Measurements from ENCODE around the gene UBASH3A.

The UBASH3A gene

DNA sequence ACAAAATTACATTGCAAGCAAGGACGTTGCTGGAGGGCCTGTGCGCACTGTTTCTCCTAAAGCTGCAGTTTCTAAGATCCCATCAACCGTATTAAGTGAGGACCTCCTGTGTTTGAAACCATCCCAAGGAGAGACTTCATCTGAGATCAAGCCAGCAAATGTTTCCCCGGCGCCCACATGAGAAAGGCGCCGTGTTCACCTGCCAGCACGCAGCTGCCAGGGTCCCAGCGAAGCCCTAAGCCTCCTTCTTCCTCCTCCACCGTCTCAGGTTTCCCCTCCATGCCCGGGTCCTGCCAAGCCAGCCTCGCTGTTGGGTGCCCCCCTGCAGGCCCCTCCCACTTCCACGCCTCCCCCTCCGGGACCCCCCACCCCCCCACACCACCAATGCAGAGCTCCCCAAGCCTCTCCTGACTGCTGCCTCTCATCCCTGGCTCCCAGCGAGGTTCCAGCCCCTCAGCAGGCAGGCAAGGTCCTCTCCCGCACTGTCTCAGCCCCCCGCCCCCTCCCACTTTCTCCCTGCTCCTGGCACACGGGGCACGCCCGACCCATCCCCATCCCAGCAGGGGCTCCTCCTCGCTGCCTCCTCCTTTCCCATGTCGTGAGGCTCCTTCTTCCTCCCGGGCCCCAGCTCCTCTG lies 28.7 kb upstream of the UBASH3A start:
- H3K14ac ChIP-seq (ENCODE audit: low read length) = peak overlapping the region; percentile 38
- no peaks in the 10 kb centered on the region for H3K9me3 ChIP-seq (replicated peaks in 1 of 2; ENCODE audit: control insufficient read depth in 2 of 2, insufficient read depth in 1 of 2, low read depth in 1 of 2, low read length in 2 of 2)
- peaks cover 0 to 4% of the 10 kb centered on the region in 2 donors for H3K4me1 ChIP-seq (ENCODE audit: control insufficient read depth in 2 of 2, insufficient read depth in 1 of 2, low read depth in 1 of 2, low read length in 2 of 2)
- H2BK5ac ChIP-seq (ENCODE audit: low read length) = no peak overlapping the region
- no peak overlapping the region for H2BK120ac ChIP-seq (ENCODE audit: low read depth, low read length)
- H3K79me1 ChIP-seq (ENCODE audit: low read depth, low read length) = no peaks in the 10 kb centered on the region
- peak overlapping the region; percentile 50 for H3K9ac ChIP-seq (ENCODE audit: low read depth, low read length, poor library complexity)
- peak overlapping the region; percentile 28 for H3K4ac ChIP-seq (ENCODE audit: low read length)
- peak overlapping the region; percentile 84 for H3K18ac ChIP-seq (ENCODE audit: low read length)
- no peak overlapping the region for H2BK15ac ChIP-seq (ENCODE audit: low read length)
- H3K36me3 ChIP-seq (replicated peaks in 1 of 2; ENCODE audit: control insufficient read depth in 2 of 2, insufficient read depth in 2 of 2, low read length in 2 of 2) = no peaks in the 10 kb centered on the region
- no peak overlapping the region for H3K27ac ChIP-seq (replicated peaks; ENCODE audit: low read length)
- no CpG with 5 or more reads among the region's 23 CpGs for WGBS, 2 donors (ENCODE audit: extremely low coverage in 2 of 2, insufficient read length in 2 of 2, insufficient replicate concordance in 1 of 2)
- H3K27me3 ChIP-seq (ENCODE audit: control insufficient read depth in 3 of 3, insufficient read depth in 3 of 3, low read depth in 1 of 3, low read length in 3 of 3) = peaks cover 0 to 2% (median 0%) of the 10 kb centered on the region in 3 experiments
- H4K8ac ChIP-seq (ENCODE audit: low read depth, low read length) = no peak overlapping the region
- H3K4me2 ChIP-seq (ENCODE audit: insufficient read depth, low read length, poor library complexity, severe bottlenecking) = no peak overlapping the region
- H2AK5ac ChIP-seq (ENCODE audit: low read depth, low read length) = peak overlapping the region; percentile 51
- no peak overlapping the region for H2BK12ac ChIP-seq (ENCODE audit: low read length)
- no peak for DNase-seq (ENCODE audit: low spot score)
- H4K91ac ChIP-seq (ENCODE audit: low read depth, low read length, poor library complexity) = no peak overlapping the region
- no peak overlapping the region for H3K4me3 ChIP-seq (ENCODE audit: low read length in 2 of 2)
- no peak overlapping the region for H2AFZ ChIP-seq (ENCODE audit: low read length)
- H3K23ac ChIP-seq (ENCODE audit: low read depth, low read length, poor library complexity) = no peak overlapping the region

- Histone ChIP-seq H3K27ac (replicated peaks; ENCODE audit: low read length) (no peak overlapping the region), H2AFZ (ENCODE audit: low read length) (no peak overlapping the region), H4K91ac (ENCODE audit: low read depth, low read length, poor library complexity) (no peak overlapping the region), H3K9me3 (replicated peaks in 1 of 2; ENCODE audit: control insufficient read depth in 2 of 2, insufficient read depth in 1 of 2, low read depth in 1 of 2, low read length in 2 of 2) (no peaks in the 10 kb centered on the region), H2AK5ac (ENCODE audit: low read depth, low read length) (peak overlapping the region; percentile 51), H3K4me1 (ENCODE audit: control insufficient read depth in 2 of 2, insufficient read depth in 1 of 2, low read depth in 1 of 2, low read length in 2 of 2) (peaks cover 0 to 2% of the 10 kb centered on the region in 2 donors), H2BK12ac (ENCODE audit: low read length) (peak overlapping the region; percentile 6), H3K4me3 (ENCODE audit: low read length in 2 of 2) (no peak overlapping the region), H3K27me3 (ENCODE audit: control insufficient read depth in 3 of 3, insufficient read depth in 3 of 3, low read depth in 1 of 3, low read length in 3 of 3) (peaks cover 0 to 2% (median 0%) of the 10 kb centered on the region in 3 experiments), H4K8ac (ENCODE audit: low read depth, low read length) (peak overlapping the region; percentile 31), H3K14ac (ENCODE audit: low read length) (no peak overlapping the region), H3K23ac (ENCODE audit: low read depth, low read length, poor library complexity) (no peak overlapping the region), H3K36me3 (replicated peaks in 1 of 2; ENCODE audit: control insufficient read depth in 2 of 2, insufficient read depth in 2 of 2, low read length in 2 of 2) (no peaks in the 10 kb centered on the region), H3K18ac (ENCODE audit: low read length) (peak overlapping the region; percentile 84), H2BK5ac (ENCODE audit: low read length) (no peak overlapping the region), H3K4me2 (ENCODE audit: insufficient read depth, low read length, poor library complexity, severe bottlenecking) (no peak overlapping the region), H3K4ac (ENCODE audit: low read length) (peak overlapping the region; percentile 28), H2BK120ac (ENCODE audit: low read depth, low read length) (no peak overlapping the region), H2BK15ac (ENCODE audit: low read length) (peak overlapping the region; percentile 7), H3K79me1 (ENCODE audit: low read depth, low read length) (no peaks in the 10 kb centered on the region), H3K9ac (ENCODE audit: low read depth, low read length, poor library complexity) (peak overlapping the region; percentile 50)
- no CpG with 5 or more reads among the region's 11 CpGs for WGBS, 2 donors (ENCODE audit: extremely low coverage in 2 of 2, insufficient read length in 2 of 2, insufficient replicate concordance in 1 of 2)
- DNase-seq (ENCODE audit: low spot score) = no peak
Observed at GRCh38 chr21:42375506-42375905, 28.2 kb upstream of the UBASH3A start.

- H3K18ac ChIP-seq (ENCODE audit: low read length) = peak overlapping the region; percentile 19
- no peak overlapping the region for H3K14ac ChIP-seq (ENCODE audit: low read length)
- H4K8ac ChIP-seq (ENCODE audit: low read depth, low read length) = no peak overlapping the region
- no peaks in the 10 kb centered on the region for H3K9me3 ChIP-seq (replicated peaks in 1 of 2; ENCODE audit: control insufficient read depth in 2 of 2, insufficient read depth in 1 of 2, low read depth in 1 of 2, low read length in 2 of 2)
- H3K79me1 ChIP-seq (ENCODE audit: low read depth, low read length) = no peaks in the 10 kb centered on the region
- H3K4me2 ChIP-seq (ENCODE audit: insufficient read depth, low read length, poor library complexity, severe bottlenecking) = no peak overlapping the region
- H3K4me3 ChIP-seq (ENCODE audit: low read length in 2 of 2) = no peak overlapping the region
- peak overlapping the region; percentile 77 for H3K23ac ChIP-seq (ENCODE audit: low read depth, low read length, poor library complexity)
- H2BK120ac ChIP-seq (ENCODE audit: low read depth, low read length) = peak overlapping the region; percentile 28
- peaks cover 0 to 2% of the 10 kb centered on the region in 2 donors for H3K4me1 ChIP-seq (ENCODE audit: control insufficient read depth in 2 of 2, insufficient read depth in 1 of 2, low read depth in 1 of 2, low read length in 2 of 2)
- H4K91ac ChIP-seq (ENCODE audit: low read depth, low read length, poor library complexity) = no peak overlapping the region
- no peak overlapping the region for H3K27ac ChIP-seq (replicated peaks; ENCODE audit: low read length)
- peaks cover 0 to 2% (median 0%) of the 10 kb centered on the region in 3 experiments for H3K27me3 ChIP-seq (ENCODE audit: control insufficient read depth in 3 of 3, insufficient read depth in 3 of 3, low read depth in 1 of 3, low read length in 3 of 3)
- no peaks in the 10 kb centered on the region for H3K36me3 ChIP-seq (replicated peaks in 1 of 2; ENCODE audit: control insufficient read depth in 2 of 2, insufficient read depth in 2 of 2, low read length in 2 of 2)
- DNase-seq (ENCODE audit: low spot score) = no peak
- H2AFZ ChIP-seq (ENCODE audit: low read length) = no peak overlapping the region
- H2BK12ac ChIP-seq (ENCODE audit: low read length) = no peak overlapping the region
- WGBS, 2 donors (ENCODE audit: extremely low coverage in 2 of 2, insufficient read length in 2 of 2, insufficient replicate concordance in 1 of 2) = no CpG with 5 or more reads among the region's 3 CpGs
- no peak overlapping the region for H2BK5ac ChIP-seq (ENCODE audit: low read length)
- H3K4ac ChIP-seq (ENCODE audit: low read length) = no peak overlapping the region
- no peak overlapping the region for H3K9ac ChIP-seq (ENCODE audit: low read depth, low read length, poor library complexity)
- peak overlapping the region; percentile 7 for H2BK15ac ChIP-seq (ENCODE audit: low read length)
- H2AK5ac ChIP-seq (ENCODE audit: low read depth, low read length) = peak overlapping the region; percentile 79
Observed at GRCh38 chr21:42375966-42376337, 27.8 kb upstream of the UBASH3A start.

- H3K9ac ChIP-seq (ENCODE audit: low read depth, low read length, poor library complexity) = no peak overlapping the region
- no CpG with 5 or more reads among the region's 32 CpGs for WGBS, 2 donors (ENCODE audit: extremely low coverage in 2 of 2, insufficient read length in 2 of 2, insufficient replicate concordance in 1 of 2)
- no peaks in the 10 kb centered on the region for H3K9me3 ChIP-seq (replicated peaks in 1 of 2; ENCODE audit: control insufficient read depth in 2 of 2, insufficient read depth in 1 of 2, low read depth in 1 of 2, low read length in 2 of 2)
- H3K27me3 ChIP-seq (ENCODE audit: control insufficient read depth in 3 of 3, insufficient read depth in 3 of 3, low read depth in 1 of 3, low read length in 3 of 3) = peaks cover 0 to 2% (median 0%) of the 10 kb centered on the region in 3 experiments
- H2AFZ ChIP-seq (ENCODE audit: low read length) = no peak overlapping the region
- peak overlapping the region; percentile 88 for H3K18ac ChIP-seq (ENCODE audit: low read length)
- no peak for DNase-seq (ENCODE audit: low spot score)
- peak overlapping the region; percentile 28 for H2BK120ac ChIP-seq (ENCODE audit: low read depth, low read length)
- peak overlapping the region; percentile 18 for H3K4ac ChIP-seq (ENCODE audit: low read length)
- no peaks in the 10 kb centered on the region for H3K79me1 ChIP-seq (ENCODE audit: low read depth, low read length)
- peak overlapping the region; percentile 79 for H2AK5ac ChIP-seq (ENCODE audit: low read depth, low read length)
- no peak overlapping the region for H3K4me3 ChIP-seq (ENCODE audit: low read length in 2 of 2)
- no peak overlapping the region for H3K27ac ChIP-seq (replicated peaks; ENCODE audit: low read length)
- peak overlapping the region; percentile 77 for H3K23ac ChIP-seq (ENCODE audit: low read depth, low read length, poor library complexity)
- H3K36me3 ChIP-seq (replicated peaks in 1 of 2; ENCODE audit: control insufficient read depth in 2 of 2, insufficient read depth in 2 of 2, low read length in 2 of 2) = no peaks in the 10 kb centered on the region
- peak overlapping the region; percentile 60 for H2BK12ac ChIP-seq (ENCODE audit: low read length)
- no peak overlapping the region for H3K4me2 ChIP-seq (ENCODE audit: insufficient read depth, low read length, poor library complexity, severe bottlenecking)
- H2BK5ac ChIP-seq (ENCODE audit: low read length) = no peak overlapping the region
- no peak overlapping the region for H4K91ac ChIP-seq (ENCODE audit: low read depth, low read length, poor library complexity)
- no peak overlapping the region for H4K8ac ChIP-seq (ENCODE audit: low read depth, low read length)
- H3K4me1 ChIP-seq (ENCODE audit: control insufficient read depth in 2 of 2, insufficient read depth in 1 of 2, low read depth in 1 of 2, low read length in 2 of 2) = peaks cover 0 to 2% of the 10 kb centered on the region in 2 donors
- H2BK15ac ChIP-seq (ENCODE audit: low read length) = peak overlapping the region; percentile 7
- no peak overlapping the region for H3K14ac ChIP-seq (ENCODE audit: low read length)
Observed at GRCh38 chr21:42376338-42376982, 27.2 kb upstream of the UBASH3A start.
